ENCODE results near the gene HECW1. TPM values are rescaled to one million over a fixed set of nuclear protein-coding genes. Genes with fewer than 3 reads are reported as not detected.

HECW1 gene
- total and polyA plus RNA-seq, 2 of the 13 experiments (the other 11 are each of a cell fraction or from before 2014, with no cell fraction given), result not detected

GRCh38 chr7:43482679-43483252 is 370.3 kb downstream of the HECW1 start (continued):
- 0 out of 2 replicates have a peak, but pooled peaks have one; percentile 48 for TF ChIP-seq NCOR1 (IDR thresholded peaks at IDR 0.05; ENCODE audit: borderline replicate concordance, low read length)
- no peak for TF ChIP-seq KAT7 (CRISPR knock-in tag; IDR thresholded peaks at IDR 0.05; ENCODE audit: borderline replicate concordance)
- TF ChIP-seq, protein P1, sequence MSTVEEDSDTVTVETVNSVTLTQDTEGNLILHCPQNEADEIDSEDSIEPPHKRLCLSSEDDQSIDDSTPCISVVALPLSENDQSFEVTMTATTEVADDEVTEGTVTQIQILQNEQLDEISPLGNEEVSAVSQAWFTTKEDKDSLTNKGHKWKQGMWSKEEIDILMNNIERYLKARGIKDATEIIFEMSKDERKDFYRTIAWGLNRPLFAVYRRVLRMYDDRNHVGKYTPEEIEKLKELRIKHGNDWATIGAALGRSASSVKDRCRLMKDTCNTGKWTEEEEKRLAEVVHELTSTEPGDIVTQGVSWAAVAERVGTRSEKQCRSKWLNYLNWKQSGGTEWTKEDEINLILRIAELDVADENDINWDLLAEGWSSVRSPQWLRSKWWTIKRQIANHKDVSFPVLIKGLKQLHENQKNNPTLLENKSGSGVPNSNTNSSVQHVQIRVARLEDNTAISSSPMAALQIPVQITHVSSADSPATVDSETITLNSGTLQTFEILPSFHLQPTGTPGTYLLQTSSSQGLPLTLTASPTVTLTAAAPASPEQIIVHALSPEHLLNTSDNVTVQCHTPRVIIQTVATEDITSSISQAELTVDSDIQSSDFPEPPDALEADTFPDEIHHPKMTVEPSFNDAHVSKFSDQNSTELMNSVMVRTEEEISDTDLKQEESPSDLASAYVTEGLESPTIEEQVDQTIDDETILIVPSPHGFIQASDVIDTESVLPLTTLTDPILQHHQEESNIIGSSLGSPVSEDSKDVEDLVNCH (CRISPR knock-in tag; IDR thresholded peaks at IDR 0.05), result no peak
- no peak for TF ChIP-seq SIX4 (CRISPR knock-in tag; IDR thresholded peaks at IDR 0.05)
- TF ChIP-seq, protein P2, sequence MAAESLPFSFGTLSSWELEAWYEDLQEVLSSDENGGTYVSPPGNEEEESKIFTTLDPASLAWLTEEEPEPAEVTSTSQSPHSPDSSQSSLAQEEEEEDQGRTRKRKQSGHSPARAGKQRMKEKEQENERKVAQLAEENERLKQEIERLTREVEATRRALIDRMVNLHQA (CRISPR knock-in tag; IDR thresholded peaks at IDR 0.05), result no peak
- TF ChIP-seq, protein P3, sequence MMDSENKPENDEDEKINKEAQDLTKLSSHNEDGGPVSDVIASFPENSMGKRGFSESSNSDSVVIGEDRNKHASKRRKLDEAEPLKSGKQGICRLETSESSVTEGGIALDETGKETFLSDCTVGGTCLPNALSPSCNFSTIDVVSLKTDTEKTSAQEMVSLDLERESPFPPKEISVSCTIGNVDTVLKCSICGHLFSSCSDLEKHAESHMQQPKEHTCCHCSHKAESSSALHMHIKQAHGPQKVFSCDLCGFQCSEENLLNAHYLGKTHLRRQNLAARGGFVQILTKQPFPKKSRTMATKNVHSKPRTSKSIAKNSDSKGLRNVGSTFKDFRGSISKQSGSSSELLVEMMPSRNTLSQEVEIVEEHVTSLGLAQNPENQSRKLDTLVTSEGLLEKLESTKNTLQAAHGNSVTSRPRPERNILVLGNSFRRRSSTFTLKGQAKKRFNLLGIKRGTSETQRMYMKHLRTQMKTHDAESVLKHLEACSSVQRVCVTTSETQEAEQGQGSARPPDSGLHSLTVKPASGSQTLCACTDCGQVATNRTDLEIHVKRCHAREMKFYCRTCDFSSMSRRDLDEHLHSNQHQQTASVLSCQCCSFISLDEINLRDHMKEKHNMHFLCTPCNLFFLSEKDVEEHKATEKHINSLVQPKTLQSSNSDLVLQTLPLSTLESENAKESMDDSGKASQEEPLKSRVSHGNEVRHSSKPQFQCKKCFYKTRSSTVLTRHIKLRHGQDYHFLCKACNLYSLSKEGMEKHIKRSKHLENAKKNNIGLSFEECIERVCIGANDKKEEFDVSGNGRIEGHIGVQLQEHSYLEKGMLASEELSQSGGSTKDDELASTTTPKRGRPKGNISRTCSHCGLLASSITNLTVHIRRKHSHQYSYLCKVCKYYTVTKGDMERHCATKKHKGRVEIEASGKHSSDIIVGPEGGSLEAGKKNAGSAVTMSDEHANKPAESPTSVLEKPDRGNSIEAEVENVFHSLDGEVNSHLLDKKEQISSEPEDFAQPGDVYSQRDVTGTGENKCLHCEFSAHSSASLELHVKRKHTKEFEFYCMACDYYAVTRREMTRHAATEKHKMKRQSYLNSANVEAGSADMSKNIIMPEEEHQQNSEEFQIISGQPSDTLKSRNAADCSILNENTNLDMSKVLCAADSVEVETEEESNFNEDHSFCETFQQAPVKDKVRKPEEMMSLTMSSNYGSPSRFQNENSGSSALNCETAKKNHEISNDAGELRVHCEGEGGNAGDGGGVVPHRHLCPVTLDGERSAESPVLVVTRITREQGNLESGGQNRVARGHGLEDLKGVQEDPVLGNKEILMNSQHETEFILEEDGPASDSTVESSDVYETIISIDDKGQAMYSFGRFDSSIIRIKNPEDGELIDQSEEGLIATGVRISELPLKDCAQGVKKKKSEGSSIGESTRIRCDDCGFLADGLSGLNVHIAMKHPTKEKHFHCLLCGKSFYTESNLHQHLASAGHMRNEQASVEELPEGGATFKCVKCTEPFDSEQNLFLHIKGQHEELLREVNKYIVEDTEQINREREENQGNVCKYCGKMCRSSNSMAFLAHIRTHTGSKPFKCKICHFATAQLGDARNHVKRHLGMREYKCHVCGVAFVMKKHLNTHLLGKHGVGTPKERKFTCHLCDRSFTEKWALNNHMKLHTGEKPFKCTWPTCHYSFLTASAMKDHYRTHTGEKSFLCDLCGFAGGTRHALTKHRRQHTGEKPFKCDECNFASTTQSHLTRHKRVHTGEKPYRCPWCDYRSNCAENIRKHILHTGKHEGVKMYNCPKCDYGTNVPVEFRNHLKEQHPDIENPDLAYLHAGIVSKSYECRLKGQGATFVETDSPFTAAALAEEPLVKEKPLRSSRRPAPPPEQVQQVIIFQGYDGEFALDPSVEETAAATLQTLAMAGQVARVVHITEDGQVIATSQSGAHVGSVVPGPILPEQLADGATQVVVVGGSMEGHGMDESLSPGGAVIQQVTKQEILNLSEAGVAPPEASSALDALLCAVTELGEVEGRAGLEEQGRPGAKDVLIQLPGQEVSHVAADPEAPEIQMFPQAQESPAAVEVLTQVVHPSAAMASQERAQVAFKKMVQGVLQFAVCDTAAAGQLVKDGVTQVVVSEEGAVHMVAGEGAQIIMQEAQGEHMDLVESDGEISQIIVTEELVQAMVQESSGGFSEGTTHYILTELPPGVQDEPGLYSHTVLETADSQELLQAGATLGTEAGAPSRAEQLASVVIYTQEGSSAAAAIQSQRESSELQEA (CRISPR knock-in tag; IDR thresholded peaks at IDR 0.05; ENCODE audit: not compliant biosample characterization), result no peak
- TF ChIP-seq ZBTB7B (CRISPR knock-in tag; IDR thresholded peaks at IDR 0.05), result no peak
- 0 out of 2 replicates have a peak, but pooled peaks have one; percentile 38 for TF ChIP-seq RCOR2 (CRISPR knock-in tag; IDR thresholded peaks at IDR 0.05)
- no peak for TF ChIP-seq SYNCRIP (IDR thresholded peaks at IDR 0.05; ENCODE audit: insufficient read depth, low read depth, low read length)
- 0 out of 2 replicates have a peak, but pooled peaks have one; percentile 29 for TF ChIP-seq ZNF3 (CRISPR knock-in tag; IDR thresholded peaks at IDR 0.05)
- TF ChIP-seq, protein P4, sequence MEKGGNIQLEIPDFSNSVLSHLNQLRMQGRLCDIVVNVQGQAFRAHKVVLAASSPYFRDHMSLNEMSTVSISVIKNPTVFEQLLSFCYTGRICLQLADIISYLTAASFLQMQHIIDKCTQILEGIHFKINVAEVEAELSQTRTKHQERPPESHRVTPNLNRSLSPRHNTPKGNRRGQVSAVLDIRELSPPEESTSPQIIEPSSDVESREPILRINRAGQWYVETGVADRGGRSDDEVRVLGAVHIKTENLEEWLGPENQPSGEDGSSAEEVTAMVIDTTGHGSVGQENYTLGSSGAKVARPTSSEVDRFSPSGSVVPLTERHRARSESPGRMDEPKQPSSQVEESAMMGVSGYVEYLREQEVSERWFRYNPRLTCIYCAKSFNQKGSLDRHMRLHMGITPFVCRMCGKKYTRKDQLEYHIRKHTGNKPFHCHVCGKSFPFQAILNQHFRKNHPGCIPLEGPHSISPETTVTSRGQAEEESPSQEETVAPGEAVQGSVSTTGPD (CRISPR knock-in tag; IDR thresholded peaks at IDR 0.05), result no peak
- TF ChIP-seq MTF1 (CRISPR knock-in tag; IDR thresholded peaks at IDR 0.05), result no peak
- TF ChIP-seq, protein P5, sequence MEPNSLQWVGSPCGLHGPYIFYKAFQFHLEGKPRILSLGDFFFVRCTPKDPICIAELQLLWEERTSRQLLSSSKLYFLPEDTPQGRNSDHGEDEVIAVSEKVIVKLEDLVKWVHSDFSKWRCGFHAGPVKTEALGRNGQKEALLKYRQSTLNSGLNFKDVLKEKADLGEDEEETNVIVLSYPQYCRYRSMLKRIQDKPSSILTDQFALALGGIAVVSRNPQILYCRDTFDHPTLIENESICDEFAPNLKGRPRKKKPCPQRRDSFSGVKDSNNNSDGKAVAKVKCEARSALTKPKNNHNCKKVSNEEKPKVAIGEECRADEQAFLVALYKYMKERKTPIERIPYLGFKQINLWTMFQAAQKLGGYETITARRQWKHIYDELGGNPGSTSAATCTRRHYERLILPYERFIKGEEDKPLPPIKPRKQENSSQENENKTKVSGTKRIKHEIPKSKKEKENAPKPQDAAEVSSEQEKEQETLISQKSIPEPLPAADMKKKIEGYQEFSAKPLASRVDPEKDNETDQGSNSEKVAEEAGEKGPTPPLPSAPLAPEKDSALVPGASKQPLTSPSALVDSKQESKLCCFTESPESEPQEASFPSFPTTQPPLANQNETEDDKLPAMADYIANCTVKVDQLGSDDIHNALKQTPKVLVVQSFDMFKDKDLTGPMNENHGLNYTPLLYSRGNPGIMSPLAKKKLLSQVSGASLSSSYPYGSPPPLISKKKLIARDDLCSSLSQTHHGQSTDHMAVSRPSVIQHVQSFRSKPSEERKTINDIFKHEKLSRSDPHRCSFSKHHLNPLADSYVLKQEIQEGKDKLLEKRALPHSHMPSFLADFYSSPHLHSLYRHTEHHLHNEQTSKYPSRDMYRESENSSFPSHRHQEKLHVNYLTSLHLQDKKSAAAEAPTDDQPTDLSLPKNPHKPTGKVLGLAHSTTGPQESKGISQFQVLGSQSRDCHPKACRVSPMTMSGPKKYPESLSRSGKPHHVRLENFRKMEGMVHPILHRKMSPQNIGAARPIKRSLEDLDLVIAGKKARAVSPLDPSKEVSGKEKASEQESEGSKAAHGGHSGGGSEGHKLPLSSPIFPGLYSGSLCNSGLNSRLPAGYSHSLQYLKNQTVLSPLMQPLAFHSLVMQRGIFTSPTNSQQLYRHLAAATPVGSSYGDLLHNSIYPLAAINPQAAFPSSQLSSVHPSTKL (CRISPR knock-in tag; IDR thresholded peaks at IDR 0.05), result peak; percentile 49; the same call in 1 of the 2 replicates

Measured in HepG2 (cell line).